NCI-H460 (cell line): ENCODE data around the gene SAYSD1. TPM values are rescaled to one million over a fixed set of nuclear protein-coding genes. Genes with fewer than 3 reads are reported as not detected.

Experiments
- DNase-seq: peaks from one replicate; pipeline ENCODE4 v3.0.0-alpha.2; 2016; ENCODE audit warnings: low read depth; ENCODE audit errors: extremely low read depth
- total RNA-seq: library from RNA; depleted of rRNA; stranded (reverse); fragments of >200 nt; shearing (Covaris generic); gene quantifications from 2 replicates; pipeline ENCODE4 v1.2.3, GENCODE V29; 2014

SAYSD1 gene
- total RNA-seq, 1 experiment from 2014 or later = 8.9 TPM

GRCh38 chr6:39111280-39111679 is 3.7 kb downstream of the SAYSD1 start:
- DNase-seq = no peak

- DNase-seq = no peak
Observed at GRCh38 chr6:39108041-39108839, 6.7 kb downstream of the SAYSD1 start.

- DNase-seq = no peak
Observed at GRCh38 chr6:39107641-39108040, 7.3 kb downstream of the SAYSD1 start.

GRCh38 chr6:39107034-39107433 is 8.0 kb downstream of the SAYSD1 start:
- no peak for DNase-seq

- no peak for DNase-seq
Observed at GRCh38 chr6:39104528-39104927, 10.5 kb downstream of the SAYSD1 start.

- DNase-seq = no peak
Observed at GRCh38 chr6:39102821-39103136, 12.2 kb downstream of the SAYSD1 start.

GRCh38 chr6:39102071-39102820 is 12.7 kb downstream of the SAYSD1 start:
- no peak for DNase-seq

GRCh38 chr6:39100358-39100757 is 14.6 kb downstream of the SAYSD1 start:
- DNase-seq = no peak

- DNase-seq = no peak
Observed at GRCh38 chr6:39095578-39095977, 19.4 kb downstream of the SAYSD1 start.

GRCh38 chr6:39093149-39093708 is 21.8 kb downstream of the SAYSD1 start:
- no peak for DNase-seq

- no peak for DNase-seq
Observed at GRCh38 chr6:39092124-39092523, 22.9 kb downstream of the SAYSD1 start.

- DNase-seq = no peak
Observed at GRCh38 chr6:39091220-39091619, 23.8 kb downstream of the SAYSD1 start.

GRCh38 chr6:39090036-39090435 is 24.9 kb downstream of the SAYSD1 start:
- DNase-seq = no peak

GRCh38 chr6:39088331-39088730 is 26.7 kb downstream of the SAYSD1 start:
- DNase-seq = peak; percentile 5

- no peak for DNase-seq
Observed at GRCh38 chr6:39087197-39087596, 27.8 kb downstream of the SAYSD1 start.

GRCh38 chr6:39086711-39087110 is 28.3 kb downstream of the SAYSD1 start:
- no peak for DNase-seq

- DNase-seq = no peak
Observed at GRCh38 chr6:39086294-39086693, 28.7 kb downstream of the SAYSD1 start.

- DNase-seq = no peak
Observed at GRCh38 chr6:39085129-39085797, 29.7 kb downstream of the SAYSD1 start.

GRCh38 chr6:39084506-39084905 is 30.5 kb downstream of the SAYSD1 start:
- no peak for DNase-seq

GRCh38 chr6:39083231-39083634 is 31.8 kb downstream of the SAYSD1 start:
- no peak for DNase-seq

GRCh38 chr6:39082310-39082709 is 32.7 kb downstream of the SAYSD1 start:
- DNase-seq = no peak
